Uterus (tissue), 4 donors: Measurements from ENCODE around the gene IPO13. TPM values are rescaled to one million over a fixed set of nuclear protein-coding genes. Genes with fewer than 3 reads are reported as not detected.
A peak's percentile ranks its signal among the peaks of the same experiment; 100 is the strongest.

Source experiments
- DNase-seq, 2 donors: peaks; one replicate each; pipeline ENCODE4 v3.0.0-alpha.2; 2019 to 2020
- H3K27ac ChIP-seq, 2 donors: fragments of 200-600 bp; sonication (generic); 1 replicate in 1 of 2; 2 replicates in 1 of 2; pipeline ENCODE4 v1.5.1; 2016 to 2018
- H3K27me3 ChIP-seq, 2 donors: fragments of 200-600 bp; sonication (generic); one replicate each; pipeline ENCODE4 v1.5.1; 2018 to 2019; ENCODE audit warnings: control low read depth in 1 of 2
- H3K36me3 ChIP-seq, 2 donors: fragments of 200-600 bp; sonication (generic); one replicate each; pipeline ENCODE4 v1.5.1; 2019; ENCODE audit warnings: control low read depth in 1 of 2
- H3K4me1 ChIP-seq, 2 donors: fragments of 200-600 bp; sonication (generic); one replicate each; pipeline ENCODE4 v1.5.1; 2018 to 2019; ENCODE audit warnings: control low read depth in 1 of 2
- H3K4me3 ChIP-seq, 2 donors: fragments of 200-600 bp; sonication (generic); 1 replicate in 1 of 2; 2 replicates in 1 of 2; pipeline ENCODE4 v1.5.1; 2018 to 2019; ENCODE audit warnings: mild to moderate bottlenecking in 1 of 2
- H3K9me3 ChIP-seq, 2 donors: fragments of 200-600 bp; sonication (generic); one replicate each; pipeline ENCODE4 v1.5.1; 2019; ENCODE audit warnings: control low read depth in 1 of 2
- CTCF ChIP-seq, 4 experiments: fragments of 200-600 bp in 2 of 4; fragments of 450-650 bp in 2 of 4; sonication (generic) in 2 of 4; IDR thresholded peaks; one replicate each; pipeline ENCODE4 v1.5.1; 2016 to 2019; ENCODE audit warnings: antibody characterized with exemption in 4 of 4, mild to moderate bottlenecking in 2 of 4, moderate library complexity in 1 of 4
- POLR2A ChIP-seq, 2 donors: fragments of 450-650 bp; IDR thresholded peaks; one replicate each; pipeline ENCODE4 v1.6.1; 2016; ENCODE audit warnings: antibody characterized with exemption in 2 of 2, mild to moderate bottlenecking in 1 of 2, moderate library complexity in 1 of 2
- intact Hi-C: fragments of 100-400 bp; cut with DNase I; formaldehyde crosslinking; loops from one replicate; pipeline ENCODE4 v1.15.1; 2023; ENCODE audit warnings: low total_unique reads
- total RNA-seq, 4 donors: library from RNA; depleted of rRNA in 3 of 4; stranded (reverse); fragments of >200 nt in 3 of 4; gene quantifications; one replicate each; pipeline versions ENCODE4 v1.1.0 to v1.2.4, GENCODE V29; 2014 to 2023
- donor health status: DM: yes; HTN: yes; CAD: no.

IPO13 gene
- total RNA-seq, 4 donors from 2014 or later: 6.9 to 26.7 (median 18.0) TPM

- H3K4me3 ChIP-seq: peak overlapping the region; percentile 71 to 88
- no peaks in the 10 kb centered on the region for H3K9me3 ChIP-seq
- H3K4me1 ChIP-seq: peaks cover 0 to 7% of the 10 kb centered on the region in 2 donors
- no peaks in the 10 kb centered on the region for H3K36me3 ChIP-seq
- TF ChIP-seq CTCF (IDR thresholded peaks at IDR 0.05) (no peak), POLR2A (IDR thresholded peaks at IDR 0.05) (no peak)
- H3K27ac ChIP-seq: no peak overlapping the region
- intact Hi-C loops: no loop called here
- DNase-seq: no peak
- H3K27me3 ChIP-seq: no peaks in the 10 kb centered on the region
Observed at GRCh38 chr1:43970502-43970901, 23.8 kb downstream of the IPO13 start.

- Histone ChIP-seq H3K9me3 (no peaks in the 10 kb centered on the region), H3K4me3 (no peak overlapping the region), H3K27ac (no peak overlapping the region), H3K36me3 (no peaks in the 10 kb centered on the region), H3K4me1 (peaks cover under 1 to 9% of the 10 kb centered on the region in 2 donors), H3K27me3 (no peaks in the 10 kb centered on the region)
- intact Hi-C loops: no loop called here
- no peak for TF ChIP-seq CTCF (IDR thresholded peaks at IDR 0.05)
- DNase-seq: no peak
Observed at GRCh38 chr1:43970911-43971310, 24.2 kb downstream of the IPO13 start.

- Histone ChIP-seq H3K36me3 (no peaks in the 10 kb centered on the region), H3K4me3 (no peak overlapping the region), H3K27ac (no peak overlapping the region), H3K27me3 (no peaks in the 10 kb centered on the region), H3K9me3 (no peaks in the 10 kb centered on the region), H3K4me1 (peaks cover 4 to 15% of the 10 kb centered on the region in 2 donors)
- intact Hi-C loops: no loop called here
- TF ChIP-seq POLR2A (IDR thresholded peaks at IDR 0.05) (no peak), CTCF (IDR thresholded peaks at IDR 0.05) (no peak)
- no peak for DNase-seq
Observed at GRCh38 chr1:43971336-43971980, 24.7 kb downstream of the IPO13 start.

GRCh38 chr1:43973981-43974442, 27.3 kb downstream of the IPO13 start:
- H3K36me3 ChIP-seq: no peaks in the 10 kb centered on the region
- H3K27ac ChIP-seq: peak overlapping the region; percentile 83 to 88
- intact Hi-C loops: no loop called here
- H3K4me1 ChIP-seq: peaks cover 4 to 15% of the 10 kb centered on the region in 2 donors
- H3K27me3 ChIP-seq: no peaks in the 10 kb centered on the region
- peak overlapping the region; percentile 65 to 93 for H3K4me3 ChIP-seq
- no peak for TF ChIP-seq CTCF (IDR thresholded peaks at IDR 0.05)
- TF ChIP-seq POLR2A (IDR thresholded peaks at IDR 0.05): no peak
- H3K9me3 ChIP-seq: no peaks in the 10 kb centered on the region
- no peak for DNase-seq

- peak; percentile 30 to 63 (median 46) for TF ChIP-seq CTCF (IDR thresholded peaks at IDR 0.05)
- peak; percentile 88 to 96 for TF ChIP-seq POLR2A (IDR thresholded peaks at IDR 0.05)
- Histone ChIP-seq H3K36me3 (no peaks in the 10 kb centered on the region), H3K27ac (peak within 1 kb of the TSS; percentile 83 to 88), H3K9me3 (no peaks in the 10 kb centered on the region), H3K4me1 (peaks cover 4 to 15% of the 10 kb centered on the region in 2 donors), H3K27me3 (no peaks in the 10 kb centered on the region), H3K4me3 (peak within 1 kb of the TSS; percentile 65 to 93)
- DNase-seq: peak; percentile 94 to 95
- intact Hi-C loops: no loop called here
Observed at GRCh38 chr1:43974443-43975248, 27.9 kb downstream of the IPO13 start, which contains the start of gene ATP6V0B. Gene ATP6V0B, plus strand, starts transcription at chr1:43974960. Its CDS starts 81 bp downstream, at chr1:43975041.
